Kidney (tissue), 14 donors: Measurements from ENCODE around the gene SIGMAR1. TPM values are rescaled to one million over a fixed set of nuclear protein-coding genes. Genes with fewer than 3 reads are reported as not detected.

Experiments used
- DNase-seq, 5 donors: peaks; one replicate each; pipeline ENCODE4 v3.0.0-alpha.2; 2013 to 2020
- FAIRE-seq: peaks from 2 replicates; lab custom pipeline; 2012; peaks lifted over from hg19 to GRCh38; lab: Jason Lieb, UNC
- H3K27ac ChIP-seq, 2 donors: one replicate each; pipeline ENCODE4 v1.7.0; 2013; ENCODE audit warnings: low read depth in 2 of 2, low read length in 2 of 2, inconsistent platforms in 1 of 2
- H3K27me3 ChIP-seq: one replicate; pipeline ENCODE4 v1.7.1; 2013; ENCODE audit warnings: low read length, inconsistent platforms; ENCODE audit not compliant: control insufficient read depth, insufficient read depth
- H3K36me3 ChIP-seq, 3 donors: one replicate each; pipeline versions ENCODE4 v1.7.0 to v1.7.1; 2013; ENCODE audit warnings: low read length in 3 of 3, control low read depth in 1 of 3, inconsistent platforms in 1 of 3; ENCODE audit not compliant: insufficient read depth in 3 of 3, control insufficient read depth in 2 of 3
- H3K4me1 ChIP-seq, 3 donors: one replicate each; pipeline versions ENCODE4 v1.7.0 to v1.7.1; 2013; ENCODE audit warnings: low read length in 3 of 3, inconsistent platforms in 1 of 3, low read depth in 1 of 3; ENCODE audit not compliant: control insufficient read depth in 2 of 3, insufficient read depth in 2 of 3
- H3K4me3 ChIP-seq, 3 donors: one replicate each; pipeline versions ENCODE4 v1.7.0 to v1.8.1; 2013; ENCODE audit warnings: low read length in 3 of 3, control low read depth in 1 of 3, inconsistent platforms in 1 of 3
- H3K9ac ChIP-seq, 3 donors: one replicate each; pipeline versions ENCODE4 v1.7.0 to v1.7.1; 2013; ENCODE audit warnings: low read length in 3 of 3, control low read depth in 1 of 3, inconsistent platforms in 1 of 3
- H3K9me3 ChIP-seq, 3 donors: one replicate each; pipeline versions ENCODE4 v1.7.0 to v1.7.1; 2013; ENCODE audit warnings: low read length in 3 of 3, control low read depth in 1 of 3, inconsistent platforms in 1 of 3; ENCODE audit not compliant: control insufficient read depth in 2 of 3, insufficient read depth in 1 of 3
- CTCF ChIP-seq: IDR thresholded peaks from 3 replicates; pipeline ENCODE4 v1.5.1; 2012; ENCODE audit warnings: mild to moderate bottlenecking, moderate library complexity, borderline replicate concordance; ENCODE audit not compliant: insufficient read depth; ENCODE audit errors: extremely low read depth
- intact Hi-C: fragments of 100-400 bp; cut with DNase I; formaldehyde crosslinking; loops from one replicate; pipeline ENCODE4 v1.11.1; 2022
- polyA plus RNA-seq: library from polyadenylated mRNA; stranded (reverse); fragments of 350-450 nt; fragmentation: Illumina TruSeq; extraction: RNeasy Lipid Tissue Mini Kit (QIAGEN cat#74804); gene quantifications from one replicate; pipeline ENCODE4 v1.2.3, GENCODE V29; 2014; ENCODE audit warnings: low read depth, low replicate concordance; ENCODE audit not compliant: insufficient read depth
- total RNA-seq: library from RNA; stranded (reverse); fragmentation: NEBNext Ultra II Directional; extraction: Animal tissue kit (Norgen Biotek cat#: 25700); gene quantifications from one replicate; pipeline ENCODE4 v1.2.1, GENCODE V29; 2021
- donor health status: control.
- donor health status: control.
- donor health status: control.
- donor health status: control.
- donor health status: control.
- donor health status: DM: yes; HTN: yes; CAD: no.
- donor health status: Normal renal cell carcinoma (clear cell type).

Gene SIGMAR1
- total and polyA plus RNA-seq, 2 donors from 2014 or later, result 40.6 to 43.3 TPM

- H3K9ac ChIP-seq, result no peak overlapping the region
- DNase-seq (peak in 4 of 5 donors; percentile 10 to 70 (median 64)), FAIRE-seq (no peak)
- H3K36me3 ChIP-seq, result peaks cover 0 to 3% (median 1%) of the 10 kb centered on the region in 3 donors
- H3K27ac ChIP-seq, result no peak overlapping the region
- H3K27me3 ChIP-seq, result no peaks in the 10 kb centered on the region
- peaks cover 16 to 31% (median 20%) of the 10 kb centered on the region in 3 donors for H3K4me1 ChIP-seq
- TF ChIP-seq CTCF, result no peak
- H3K9me3 ChIP-seq, result no peaks in the 10 kb centered on the region
- intact Hi-C loops, result no loop called here
- no peak overlapping the region for H3K4me3 ChIP-seq
Measured at GRCh38 chr9:34654323-34655051, 16.9 kb upstream of the SIGMAR1 start.

- DNase-seq (peak in 4 of 5 donors; percentile 76 to 93 (median 84)), FAIRE-seq (no peak)
- Histone ChIP-seq H3K4me3 (peak overlapping the region in 1 of 3 donors; percentile 27), H3K9ac (peak overlapping the region in 1 of 3 donors; percentile 44), H3K4me1 (peaks cover 16 to 31% (median 24%) of the 10 kb centered on the region in 3 donors), H3K27ac (peak overlapping the region in 1 of 2 donors; percentile 41), H3K27me3 (no peaks in the 10 kb centered on the region), H3K36me3 (peaks cover 4 to 14% (median 5%) of the 10 kb centered on the region in 3 donors), H3K9me3 (no peaks in the 10 kb centered on the region)
- intact Hi-C loops, result no loop called here
- no peak for TF ChIP-seq CTCF
Measured at GRCh38 chr9:34653151-34654072, 15.8 kb upstream of the SIGMAR1 start.

- H3K4me1 ChIP-seq, result peaks cover 16 to 39% (median 32%) of the 10 kb centered on the region in 3 donors
- DNase-seq (peak in 1 of 5 donors; percentile 12), FAIRE-seq (no peak)
- peak overlapping the region; percentile 9 to 51 for H3K27ac ChIP-seq
- peak overlapping the region in 2 of 3 donors; percentile 44 to 62 for H3K9ac ChIP-seq
- peaks cover 4 to 18% (median 5%) of the 10 kb centered on the region in 3 donors for H3K36me3 ChIP-seq
- H3K4me3 ChIP-seq, result peak overlapping the region; percentile 63 to 89 (median 77)
- no peaks in the 10 kb centered on the region for H3K9me3 ChIP-seq
- intact Hi-C loops, result no loop called here
- no peak for TF ChIP-seq CTCF
- H3K27me3 ChIP-seq, result no peaks in the 10 kb centered on the region
Measured at GRCh38 chr9:34652602-34653000, 15.0 kb upstream of the SIGMAR1 start.
